Osteoblast (primary cell): Measurements from ENCODE around the gene KDELR1. TPM values are rescaled to one million over a fixed set of nuclear protein-coding genes. Genes with fewer than 3 reads are reported as not detected.

Source experiments
- DNase-seq: peaks from one replicate; pipeline ENCODE4 v3.0.0; 2011; ENCODE audit warnings: low spot score, mixed read lengths; ENCODE audit not compliant: insufficient read length; ENCODE audit errors: missing footprints
- H2AFZ ChIP-seq: 2 replicates; pipeline ENCODE4 v1.6.0; 2011; ENCODE audit warnings: mild to moderate bottlenecking, low read length
- H3K27ac ChIP-seq: 2 replicates; pipeline ENCODE4 v1.5.1; 2011; ENCODE audit warnings: mild to moderate bottlenecking, low read depth, low read length, moderate library complexity
- H3K27me3 ChIP-seq: 2 replicates; pipeline ENCODE4 v1.6.0; 2012; ENCODE audit warnings: mild to moderate bottlenecking, control low read depth, inconsistent platforms, low read length, moderate library complexity; ENCODE audit not compliant: insufficient read depth
- H3K36me3 ChIP-seq: 2 replicates; pipeline ENCODE4 v1.5.1; 2011; ENCODE audit warnings: mild to moderate bottlenecking, low read length, control low read depth, moderate library complexity; ENCODE audit not compliant: insufficient read depth
- H3K4me1 ChIP-seq: 2 replicates; pipeline ENCODE4 v1.5.1; 2011; ENCODE audit warnings: mild to moderate bottlenecking, low read length, control low read depth, moderate library complexity; ENCODE audit not compliant: insufficient read depth
- H3K4me2 ChIP-seq: 2 replicates; pipeline ENCODE4 v1.6.0; 2011; ENCODE audit warnings: mild to moderate bottlenecking, low read length; ENCODE audit not compliant: insufficient read depth
- H3K4me3 ChIP-seq: fragments of 200-600 bp; sonication (generic); 3 replicates; pipeline ENCODE4 v1.5.1; 2012; ENCODE audit warnings: mild to moderate bottlenecking, low read length, inconsistent platforms; ENCODE audit not compliant: insufficient read depth
- H3K79me2 ChIP-seq: 2 replicates; pipeline ENCODE4 v1.6.0; 2012; ENCODE audit warnings: mild to moderate bottlenecking, low read length, control low read depth, inconsistent platforms; ENCODE audit not compliant: insufficient read depth
- H3K9me3 ChIP-seq: 2 replicates; pipeline ENCODE4 v1.5.1; 2011; ENCODE audit warnings: low read depth, low read length, control low read depth
- H4K20me1 ChIP-seq: 2 replicates; pipeline ENCODE4 v1.6.0; 2012; ENCODE audit warnings: mild to moderate bottlenecking, low read length, control low read depth; ENCODE audit not compliant: insufficient read depth
- total RNA-seq: library from RNA; depleted of rRNA; stranded (reverse); fragments of >200 nt; gene quantifications from 2 replicates; pipeline ENCODE4 v1.2.3, GENCODE V29; 2012
- TF ChIP-seq, protein P1 (sequence below): IDR thresholded peaks from 2 replicates; pipeline ENCODE4 v1.5.1; 2011; ENCODE audit warnings: mild to moderate bottlenecking, low read depth, low read length, moderate library complexity; ENCODE audit errors: extremely low read depth

Gene KDELR1
- total RNA-seq, 1 donor = 95.2 TPM

DNA sequence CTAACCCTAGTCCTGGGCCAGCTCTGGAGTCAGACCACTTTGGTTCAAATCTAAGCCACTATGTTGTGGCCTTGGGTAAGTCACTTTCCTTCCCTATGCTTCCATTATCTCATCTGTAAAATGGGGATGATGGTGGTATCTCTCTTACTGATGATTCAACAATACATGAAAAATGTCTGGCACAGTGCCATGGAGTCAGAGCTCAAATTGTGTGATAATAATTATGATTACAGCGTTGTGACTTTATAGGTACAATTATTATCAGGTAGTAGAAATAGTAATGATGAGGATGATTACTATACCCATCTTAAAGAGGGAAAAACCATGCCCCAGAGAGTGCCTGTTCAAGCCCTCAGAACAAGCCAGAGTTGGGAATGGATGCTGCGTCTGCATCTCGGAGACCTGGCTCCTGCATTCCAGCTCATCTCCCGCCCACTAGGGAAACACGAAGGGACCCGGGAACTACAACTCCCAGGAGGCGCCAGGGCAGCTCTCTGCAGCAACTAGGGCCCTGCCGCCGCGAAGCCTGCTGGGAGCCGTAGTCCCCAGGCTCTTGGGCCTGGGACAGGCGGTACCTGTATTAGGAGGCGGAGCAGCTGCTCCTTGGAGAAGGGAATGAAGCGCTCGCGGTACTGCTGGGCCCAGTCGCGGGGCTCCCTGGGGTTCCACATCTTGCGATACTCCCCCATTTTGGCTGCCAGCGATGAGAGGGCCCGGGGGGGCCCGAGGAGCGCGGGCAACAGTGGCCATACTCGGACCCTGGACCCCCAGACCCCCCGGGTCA lies 28.4 kb downstream of the KDELR1 start:
- TF ChIP-seq, protein P1, sequence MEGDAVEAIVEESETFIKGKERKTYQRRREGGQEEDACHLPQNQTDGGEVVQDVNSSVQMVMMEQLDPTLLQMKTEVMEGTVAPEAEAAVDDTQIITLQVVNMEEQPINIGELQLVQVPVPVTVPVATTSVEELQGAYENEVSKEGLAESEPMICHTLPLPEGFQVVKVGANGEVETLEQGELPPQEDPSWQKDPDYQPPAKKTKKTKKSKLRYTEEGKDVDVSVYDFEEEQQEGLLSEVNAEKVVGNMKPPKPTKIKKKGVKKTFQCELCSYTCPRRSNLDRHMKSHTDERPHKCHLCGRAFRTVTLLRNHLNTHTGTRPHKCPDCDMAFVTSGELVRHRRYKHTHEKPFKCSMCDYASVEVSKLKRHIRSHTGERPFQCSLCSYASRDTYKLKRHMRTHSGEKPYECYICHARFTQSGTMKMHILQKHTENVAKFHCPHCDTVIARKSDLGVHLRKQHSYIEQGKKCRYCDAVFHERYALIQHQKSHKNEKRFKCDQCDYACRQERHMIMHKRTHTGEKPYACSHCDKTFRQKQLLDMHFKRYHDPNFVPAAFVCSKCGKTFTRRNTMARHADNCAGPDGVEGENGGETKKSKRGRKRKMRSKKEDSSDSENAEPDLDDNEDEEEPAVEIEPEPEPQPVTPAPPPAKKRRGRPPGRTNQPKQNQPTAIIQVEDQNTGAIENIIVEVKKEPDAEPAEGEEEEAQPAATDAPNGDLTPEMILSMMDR = no peak

GRCh38 chr19:48361912-48362311 lies 29.4 kb downstream of the KDELR1 start:
- DNase-seq = no peak
- no peak overlapping the region for H3K27ac ChIP-seq
- TF ChIP-seq, protein P1 = no peak
- H2AFZ ChIP-seq = no peak overlapping the region
- H3K4me3 ChIP-seq = no peak overlapping the region
- no peaks in the 10 kb centered on the region for H3K27me3 ChIP-seq
- peaks cover 8% of the 10 kb centered on the region for H3K4me1 ChIP-seq
- no peaks in the 10 kb centered on the region for H3K9me3 ChIP-seq
- H4K20me1 ChIP-seq = no peaks in the 10 kb centered on the region
- H3K79me2 ChIP-seq = no peaks in the 10 kb centered on the region
- no peak overlapping the region for H3K4me2 ChIP-seq
- H3K36me3 ChIP-seq = no peaks in the 10 kb centered on the region

More for the DNA sequence above, 28.4 kb downstream of the KDELR1 start:
- peak overlapping the region; percentile 99 for H3K4me2 ChIP-seq
- DNase-seq = peak; percentile 99
- no peaks in the 10 kb centered on the region for H3K9me3 ChIP-seq
- H4K20me1 ChIP-seq = no peaks in the 10 kb centered on the region
- peak overlapping the region; percentile 82 for H3K27ac ChIP-seq
- H3K4me1 ChIP-seq = peaks cover 8% of the 10 kb centered on the region
- H3K4me3 ChIP-seq = peak overlapping the region; percentile 81
- H3K79me2 ChIP-seq = no peaks in the 10 kb centered on the region
- H3K36me3 ChIP-seq = no peaks in the 10 kb centered on the region
- no peaks in the 10 kb centered on the region for H3K27me3 ChIP-seq
- H2AFZ ChIP-seq = peak overlapping the region; percentile 97

DNA sequence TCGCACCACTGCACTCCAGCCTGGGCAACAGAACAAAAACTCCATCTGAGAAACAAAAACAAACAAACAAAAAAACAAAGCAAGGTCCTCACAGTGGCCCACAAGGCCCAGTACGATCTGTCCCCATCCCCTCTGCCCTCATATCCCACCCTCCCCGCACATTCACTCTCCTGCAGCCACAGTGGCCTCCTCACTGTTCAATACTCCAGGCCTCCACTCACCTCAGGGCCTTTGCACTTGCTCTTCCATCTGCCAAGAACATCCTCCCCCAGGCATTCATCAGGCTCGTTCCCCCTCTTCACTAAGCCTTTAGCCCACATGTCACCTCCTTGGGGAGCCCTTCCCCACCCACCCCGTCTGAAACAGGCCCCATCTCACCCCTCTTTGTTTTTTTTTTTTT lies 32.2 kb downstream of the KDELR1 start:
- Histone ChIP-seq H4K20me1 (no peaks in the 10 kb centered on the region), H3K9me3 (no peaks in the 10 kb centered on the region), H3K79me2 (no peaks in the 10 kb centered on the region), H3K4me3 (no peak overlapping the region), H3K27ac (no peak overlapping the region), H3K36me3 (no peaks in the 10 kb centered on the region), H3K27me3 (no peaks in the 10 kb centered on the region), H3K4me1 (peaks cover 5% of the 10 kb centered on the region), H3K4me2 (no peak overlapping the region), H2AFZ (no peak overlapping the region)
- no peak for DNase-seq
- TF ChIP-seq, protein P1 = no peak

- Histone ChIP-seq H3K36me3 (no peaks in the 10 kb centered on the region), H3K9me3 (no peaks in the 10 kb centered on the region), H3K4me1 (no peaks in the 10 kb centered on the region), H3K79me2 (no peaks in the 10 kb centered on the region), H3K4me2 (no peak overlapping the region), H2AFZ (no peak overlapping the region), H3K27ac (no peak overlapping the region), H3K4me3 (no peak overlapping the region), H4K20me1 (peaks cover 2% of the 10 kb centered on the region), H3K27me3 (no peaks in the 10 kb centered on the region)
- TF ChIP-seq, protein P1 = no peak
- no peak for DNase-seq
Measured at GRCh38 chr19:48355365-48355954, 35.9 kb downstream of the KDELR1 start.
